Pancreas (tissue), 10 donors: ENCODE results near the gene SGCA. TPM values are rescaled to one million over a fixed set of nuclear protein-coding genes. Genes with fewer than 3 reads are reported as not detected.

ENCODE experiments used
- ATAC-seq, 4 donors: fragments of 200-7000 bp; cut with Tn5 transposase; one replicate each; pipeline versions ENCODE4 v1.8.0 to v1.9.1; 2020; ENCODE audit warnings: mild to moderate bottlenecking in 4 of 4, moderate library complexity in 4 of 4
- DNase-seq, 6 donors: peaks; one replicate each; pipeline ENCODE4 v3.0.0-alpha.2; 2020
- FAIRE-seq: peaks from 2 replicates; lab custom pipeline; 2012; peaks lifted over from hg19 to GRCh38; lab: Jason Lieb, UNC
- H3K27ac ChIP-seq, 4 donors: fragments of 200-600 bp; sonication (generic); 1 replicate in 3 of 4; 2 replicates in 1 of 4; pipeline versions ENCODE4 v1.5.0 to v1.8.0; 2020
- H3K27me3 ChIP-seq, 4 donors: fragments of 200-600 bp; one replicate each; pipeline ENCODE4 v1.8.0; 2021
- H3K36me3 ChIP-seq, 3 donors: fragments of 200-600 bp; sonication (generic) in 1 of 3; one replicate each; pipeline versions ENCODE4 v1.5.0 to v1.8.0; 2020 to 2021
- H3K4me1 ChIP-seq, 3 donors: fragments of 200-600 bp; one replicate each; pipeline ENCODE4 v1.8.0; 2021
- H3K4me3 ChIP-seq, 4 donors: fragments of 200-600 bp; sonication (generic) in 2 of 4; one replicate each; pipeline versions ENCODE4 v1.5.0 to v1.8.0; 2020 to 2021
- H3K9me3 ChIP-seq, 4 donors: fragments of 200-600 bp; one replicate each; pipeline ENCODE4 v1.8.0; 2021
- CTCF ChIP-seq, 4 donors: fragments of 200-600 bp; sonication (generic) in 3 of 4; IDR thresholded peaks; one replicate each; pipeline versions ENCODE4 v1.5.0 to v1.8.0; 2021; ENCODE audit warnings: antibody characterized with exemption in 4 of 4
- WGBS, 2 donors: extraction: QIAGEN DNeasy Blood & Tissue Kit; methylation state at CpG; one replicate each; pipeline ENCODE4 v1.1.7; 2013; 5-methylcytosine and 5-hydroxymethylcytosine counted together
- intact Hi-C, 3 donors: fragments of 100-400 bp; cut with DNase I; formaldehyde crosslinking; loops; one replicate each; pipeline versions ENCODE4 v1.11.1 to v1.14.2; 2022
- polyA plus RNA-seq, 2 donors: library from polyadenylated mRNA; stranded (reverse); fragments of 200-250 nt; gene quantifications; one replicate each; pipeline ENCODE4 v1.2.3, GENCODE V29; 2013
- total RNA-seq, 6 donors: library from RNA; stranded (reverse); fragmentation: NEBNext Ultra II Directional in 4 of 6; extraction: Animal tissue kit (Norgen Biotek cat#: 25700) in 4 of 6; gene quantifications; one replicate each; pipeline versions ENCODE4 v1.2.1 to v1.2.4, GENCODE V29; 2021 to 2023
- donor health status: healthy with polysubstance abuse.
- donor health status: DM: no; HTN: no; CAD: no; lungs with moderate emphysema.
- donor health status: DM: no; HTN: no; CAD: no.
- donor health status: control.
- donor health status: control.
- donor health status: Bipolar disorder and iron deficiency.
- donor health status: DM: yes; HTN: yes; CAD: no.
- donor health status: DM: no; HTN: no; CAD: no.
- donor health status: DM: no; HTN: no; CAD: no.
- donor health status: DM: yes; HTN: yes; CAD: no.

Gene SGCA
- total and polyA plus RNA-seq, 8 donors, result 0.31 to 3.0 (median 1.1) TPM; not detected in 3

GRCh38 chr17:50186661-50187393 lies 21.0 kb downstream of the SGCA start:
- no peak for FAIRE-seq
- intact Hi-C loops, result no loop called here
- Histone ChIP-seq H3K36me3 (no peaks in the 10 kb centered on the region), H3K27ac (no peak overlapping the region), H3K4me1 (no peaks in the 10 kb centered on the region), H3K4me3 (no peak overlapping the region), H3K27me3 (no peaks in the 10 kb centered on the region), H3K9me3 (no peaks in the 10 kb centered on the region)
- no peak for TF ChIP-seq CTCF (IDR thresholded peaks at IDR 0.05)
- peak in 1 of 6 donors; percentile 35 for DNase-seq
- ATAC-seq, result no peak
- WGBS, 2 donors, result 81 to 90% methylated on average over 24 of the region's 24 CpGs

DNA sequence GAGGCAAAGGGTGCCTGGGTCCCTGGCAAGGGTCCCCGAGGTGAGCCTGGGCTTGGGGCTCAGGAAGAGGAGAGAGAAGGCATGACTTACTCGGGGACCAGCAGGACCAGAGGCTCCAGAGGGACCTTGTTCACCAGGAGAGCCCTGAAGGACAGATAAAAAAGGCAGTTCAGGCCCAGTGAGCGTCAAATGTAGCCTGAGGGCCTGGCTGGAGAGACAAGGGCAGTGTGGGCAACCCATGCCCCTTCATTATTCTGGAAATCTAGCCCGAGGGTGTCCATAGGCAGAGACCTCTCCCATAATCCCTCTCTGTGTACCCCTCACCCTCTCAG lies 21.6 kb downstream of the SGCA start:
- no peaks in the 10 kb centered on the region for H3K9me3 ChIP-seq
- no peaks in the 10 kb centered on the region for H3K4me1 ChIP-seq
- no peak overlapping the region for H3K27ac ChIP-seq
- no peaks in the 10 kb centered on the region for H3K36me3 ChIP-seq
- ATAC-seq (no peak), DNase-seq (no peak), FAIRE-seq (no peak)
- no peak overlapping the region for H3K4me3 ChIP-seq
- no peak for TF ChIP-seq CTCF (IDR thresholded peaks at IDR 0.05)
- WGBS, 2 donors, result 69 to 77% methylated on average over 4 of the region's 4 CpGs
- intact Hi-C loops, result no loop called here
- no peaks in the 10 kb centered on the region for H3K27me3 ChIP-seq

- no peaks in the 10 kb centered on the region for H3K4me1 ChIP-seq
- no peak for FAIRE-seq
- H3K4me3 ChIP-seq, result no peak overlapping the region
- intact Hi-C loops, result no loop called here
- ATAC-seq, result no peak
- 75 to 79% methylated on average over 14 to 17 of the region's 17 CpGs for WGBS, 2 donors
- H3K36me3 ChIP-seq, result no peaks in the 10 kb centered on the region
- H3K27me3 ChIP-seq, result no peaks in the 10 kb centered on the region
- DNase-seq, result no peak
- no peak for TF ChIP-seq CTCF (IDR thresholded peaks at IDR 0.05)
- H3K27ac ChIP-seq, result no peak overlapping the region
- no peaks in the 10 kb centered on the region for H3K9me3 ChIP-seq
Measured at GRCh38 chr17:50187751-50188530, 22.1 kb downstream of the SGCA start.

- 67 to 69% methylated on average over 13 of the region's 13 CpGs for WGBS, 2 donors
- Histone ChIP-seq H3K27me3 (no peaks in the 10 kb centered on the region), H3K9me3 (no peaks in the 10 kb centered on the region), H3K4me1 (no peaks in the 10 kb centered on the region), H3K4me3 (no peak overlapping the region), H3K36me3 (no peaks in the 10 kb centered on the region), H3K27ac (no peak overlapping the region)
- DNase-seq, result no peak
- TF ChIP-seq CTCF (IDR thresholded peaks at IDR 0.05), result no peak
- no peak for FAIRE-seq
- no peak for ATAC-seq
- intact Hi-C loops, result no loop called here
Measured at GRCh38 chr17:50188531-50188920, 22.7 kb downstream of the SGCA start.
